ENCODE measurements around the gene SERPINA1.

DNA sequence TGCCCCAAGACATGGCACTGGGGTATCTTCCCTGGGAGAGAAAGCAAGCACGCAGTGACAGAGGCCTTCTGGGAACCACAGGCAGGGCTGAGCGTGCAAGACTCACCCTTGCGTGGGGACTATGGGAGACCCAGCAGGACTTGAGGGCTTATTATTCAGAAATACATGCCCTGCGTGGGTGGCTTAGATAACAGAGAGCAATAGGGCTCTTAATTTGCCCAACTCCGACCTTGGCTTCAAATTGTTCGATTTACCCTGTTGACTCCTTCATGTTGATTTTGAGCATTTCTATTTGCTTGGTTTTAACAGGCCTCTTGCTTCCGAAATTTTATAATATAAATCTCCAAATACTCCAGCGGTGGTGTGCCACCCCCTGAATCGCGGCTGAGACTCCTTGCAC, 5.1 kb upstream of the SERPINA1 start:
- no peak for TF ChIP-seq ARNT (IDR thresholded peaks at IDR 0.05)
- no peak for TF ChIP-seq FOXM1 (IDR thresholded peaks at IDR 0.05; ENCODE audit: borderline replicate concordance)
- TF ChIP-seq NFRKB (IDR thresholded peaks at IDR 0.05) = no peak

All from HEK293T (cell line).